ENCODE measurements around the gene MAPK10. TPM values are rescaled to one million over a fixed set of nuclear protein-coding genes. Genes with fewer than 3 reads are reported as not detected.

MAPK10 gene
- total and polyA plus RNA-seq, 2 of the 8 experiments (the other 6 are each of a cell fraction or from before 2014, with no cell fraction given) = 2.5 to 3.1 TPM

- no peak for TF ChIP-seq RBBP5 (IDR thresholded peaks at IDR 0.05; ENCODE audit: borderline replicate concordance, low read depth, low read length)
- no peak for TF ChIP-seq TEAD4 (IDR thresholded peaks at IDR 0.05; ENCODE audit: low read depth, low read length)
- TF ChIP-seq MAFK (IDR thresholded peaks at IDR 0.05; ENCODE audit: low read depth, low read length) = no peak
- TF ChIP-seq CHD1 (IDR thresholded peaks at IDR 0.05; ENCODE audit: low read depth, low read length) = no peak
- no peak for TF ChIP-seq SP4 (IDR thresholded peaks at IDR 0.05; ENCODE audit: low read length)
- TF ChIP-seq, protein P1, sequence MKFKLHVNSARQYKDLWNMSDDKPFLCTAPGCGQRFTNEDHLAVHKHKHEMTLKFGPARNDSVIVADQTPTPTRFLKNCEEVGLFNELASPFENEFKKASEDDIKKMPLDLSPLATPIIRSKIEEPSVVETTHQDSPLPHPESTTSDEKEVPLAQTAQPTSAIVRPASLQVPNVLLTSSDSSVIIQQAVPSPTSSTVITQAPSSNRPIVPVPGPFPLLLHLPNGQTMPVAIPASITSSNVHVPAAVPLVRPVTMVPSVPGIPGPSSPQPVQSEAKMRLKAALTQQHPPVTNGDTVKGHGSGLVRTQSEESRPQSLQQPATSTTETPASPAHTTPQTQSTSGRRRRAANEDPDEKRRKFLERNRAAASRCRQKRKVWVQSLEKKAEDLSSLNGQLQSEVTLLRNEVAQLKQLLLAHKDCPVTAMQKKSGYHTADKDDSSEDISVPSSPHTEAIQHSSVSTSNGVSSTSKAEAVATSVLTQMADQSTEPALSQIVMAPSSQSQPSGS (IDR thresholded peaks at IDR 0.05; ENCODE audit: low read length) = no peak
- TF ChIP-seq CTCF (IDR thresholded peaks at IDR 0.05; ENCODE audit: control extremely low read depth in 1 of 3, insufficient read depth in 1 of 3, low read depth in 1 of 3, low read length in 3 of 3) = no peak
- no peak for TF ChIP-seq CREB1 (IDR thresholded peaks at IDR 0.05)
- TF ChIP-seq TCF12 (IDR thresholded peaks at IDR 0.05; ENCODE audit: low read depth, low read length) = no peak
- no peak for TF ChIP-seq BRCA1 (IDR thresholded peaks at IDR 0.05; ENCODE audit: low read depth, low read length)
- no peak for TF ChIP-seq RAD21 (IDR thresholded peaks at IDR 0.05 in 1 of 2, conservative IDR thresholded peaks at IDR 0.05 in 1 of 2; ENCODE audit: low read depth in 2 of 2, low read length in 2 of 2)
- TF ChIP-seq, protein P2, sequence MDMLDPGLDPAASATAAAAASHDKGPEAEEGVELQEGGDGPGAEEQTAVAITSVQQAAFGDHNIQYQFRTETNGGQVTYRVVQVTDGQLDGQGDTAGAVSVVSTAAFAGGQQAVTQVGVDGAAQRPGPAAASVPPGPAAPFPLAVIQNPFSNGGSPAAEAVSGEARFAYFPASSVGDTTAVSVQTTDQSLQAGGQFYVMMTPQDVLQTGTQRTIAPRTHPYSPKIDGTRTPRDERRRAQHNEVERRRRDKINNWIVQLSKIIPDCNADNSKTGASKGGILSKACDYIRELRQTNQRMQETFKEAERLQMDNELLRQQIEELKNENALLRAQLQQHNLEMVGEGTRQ (IDR thresholded peaks at IDR 0.05; ENCODE audit: low read length) = no peak
- TF ChIP-seq CHD2 (IDR thresholded peaks at IDR 0.05; ENCODE audit: low read length) = no peak
- no peak for TF ChIP-seq HDAC6 (IDR thresholded peaks at IDR 0.05; ENCODE audit: low read depth, low read length)
- no peak for TF ChIP-seq ASH2L (IDR thresholded peaks at IDR 0.05; ENCODE audit: low read length)
- TF ChIP-seq NRF1 (IDR thresholded peaks at IDR 0.05; ENCODE audit: low read depth, low read length) = no peak
- TF ChIP-seq SRF (IDR thresholded peaks at IDR 0.05; ENCODE audit: low read depth, low read length) = no peak
- no peak for TF ChIP-seq POLR2A (IDR thresholded peaks at IDR 0.05; ENCODE audit: control extremely low read depth in 1 of 2, low read depth in 2 of 2, low read length in 2 of 2)
Measured at GRCh38 chr4:86274642-86275041, 85.2 kb downstream of the MAPK10 start (continued).
